ENCODE measurements around the gene GLP1R. TPM values are rescaled to one million over a fixed set of nuclear protein-coding genes. Genes with fewer than 3 reads are reported as not detected.

Gene GLP1R
- total RNA-seq, 2 donors from 2014 or later: 0.77 to 2.1 TPM

DNA sequence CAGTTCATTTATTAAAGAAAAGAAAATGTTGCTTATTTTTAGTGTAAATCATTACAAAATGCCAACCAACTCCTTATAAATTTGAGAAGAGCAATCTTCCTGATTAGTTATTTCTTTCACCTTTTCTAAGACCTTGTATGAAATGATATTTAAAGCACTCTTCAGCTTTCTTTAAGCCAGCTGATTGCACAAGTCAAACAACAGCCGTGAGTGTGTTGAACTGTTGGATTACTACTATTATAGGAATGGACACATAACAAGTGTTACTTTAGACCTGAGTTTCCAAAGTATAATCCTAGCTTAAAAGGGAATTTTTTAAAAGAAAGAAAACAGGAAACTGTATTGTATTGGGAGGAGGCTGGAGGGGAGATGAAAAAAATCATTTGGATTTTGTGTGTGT, 26.8 kb upstream of the GLP1R start:
- no peak for DNase-seq
- Mint-ChIP-seq H3K9me3 (no peaks in the 10 kb centered on the region), H3K27ac (no peak overlapping the region), H3K27me3 (ENCODE audit: low read depth) (peaks cover 23% of the 10 kb centered on the region), H3K4me1 (ENCODE audit: low read depth) (peaks cover 7% of the 10 kb centered on the region), H3K36me3 (ENCODE audit: insufficient read depth in 2 of 2) (no peaks in the 10 kb centered on the region), H3K4me3 (no peak overlapping the region)
- ATAC-seq (replicated peaks in 1 of 2): no peak

DNA sequence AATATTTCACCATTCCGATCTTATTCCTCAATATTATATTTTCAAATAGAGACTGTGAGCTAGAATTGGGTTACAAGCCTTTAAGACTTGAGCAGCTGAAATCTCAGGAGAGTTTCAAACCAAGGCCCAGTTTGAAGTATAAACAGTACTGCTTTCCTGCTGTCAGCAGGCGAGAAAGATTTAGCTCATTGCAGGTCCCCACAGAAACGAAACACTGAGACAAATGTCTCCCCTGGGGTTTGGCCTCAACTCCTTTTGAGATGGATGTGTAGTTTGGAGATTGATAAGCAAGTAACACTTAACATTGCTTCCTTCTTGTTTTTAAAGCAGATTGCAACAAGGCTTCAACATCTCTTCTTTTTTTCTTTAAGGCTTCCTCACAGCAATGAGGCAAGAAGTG, 22.4 kb upstream of the GLP1R start:
- Mint-ChIP-seq H3K9me3 (no peaks in the 10 kb centered on the region), H3K4me1 (ENCODE audit: low read depth) (peaks cover 12% of the 10 kb centered on the region), H3K4me3 (no peak overlapping the region), H3K27ac (no peak overlapping the region), H3K27me3 (ENCODE audit: low read depth) (peaks cover 56% of the 10 kb centered on the region), H3K36me3 (ENCODE audit: insufficient read depth in 2 of 2) (no peaks in the 10 kb centered on the region)
- DNase-seq: no peak
- ATAC-seq (replicated peaks in 1 of 2): peak in 1 of 2 donors; percentile 62

- Mint-ChIP-seq H3K27me3 (ENCODE audit: low read depth) (peaks cover 65% of the 10 kb centered on the region), H3K36me3 (ENCODE audit: insufficient read depth in 2 of 2) (no peaks in the 10 kb centered on the region), H3K4me3 (no peak overlapping the region), H3K9me3 (no peaks in the 10 kb centered on the region), H3K27ac (no peak overlapping the region), H3K4me1 (ENCODE audit: low read depth) (peaks cover 12% of the 10 kb centered on the region)
- ATAC-seq (replicated peaks in 1 of 2): peak; percentile 72 to 78
- DNase-seq: peak; percentile 58 to 67
Observed at GRCh38 chr6:39029156-39030011, 19.2 kb upstream of the GLP1R start.

- no peak overlapping the region for H3K27ac Mint-ChIP-seq
Observed at GRCh38 chr6:39035681-39036080, 12.9 kb upstream of the GLP1R start.

GRCh38 chr6:39037082-39037508, 11.5 kb upstream of the GLP1R start:
- Mint-ChIP-seq H3K27me3 (ENCODE audit: low read depth) (peaks cover 68% of the 10 kb centered on the region), H3K36me3 (ENCODE audit: insufficient read depth in 2 of 2) (no peaks in the 10 kb centered on the region), H3K4me1 (ENCODE audit: low read depth) (peaks cover 24% of the 10 kb centered on the region), H3K4me3 (peak overlapping the region in 1 of 2 donors; percentile 14), H3K27ac (no peak overlapping the region), H3K9me3 (peaks cover 0 to 2% of the 10 kb centered on the region in 2 donors)
- ATAC-seq (replicated peaks in 1 of 2): peak in 1 of 2 donors; percentile 33
- DNase-seq: no peak

More at GRCh38 chr6:39035681-39036080, 12.9 kb upstream of the GLP1R start:
- H3K4me3 Mint-ChIP-seq: no peak overlapping the region
- H3K4me1 Mint-ChIP-seq (ENCODE audit: low read depth): peaks cover 18% of the 10 kb centered on the region
- ATAC-seq (replicated peaks in 1 of 2) (no peak), DNase-seq (no peak)
- no peaks in the 10 kb centered on the region for H3K36me3 Mint-ChIP-seq (ENCODE audit: insufficient read depth in 2 of 2)
- no peaks in the 10 kb centered on the region for H3K9me3 Mint-ChIP-seq
- H3K27me3 Mint-ChIP-seq (ENCODE audit: low read depth): peaks cover 68% of the 10 kb centered on the region

GRCh38 chr6:39037707-39038106, 10.9 kb upstream of the GLP1R start:
- Mint-ChIP-seq H3K27ac (no peak overlapping the region), H3K36me3 (ENCODE audit: insufficient read depth in 2 of 2) (no peaks in the 10 kb centered on the region), H3K4me1 (ENCODE audit: low read depth) (peaks cover 24% of the 10 kb centered on the region), H3K27me3 (ENCODE audit: low read depth) (peaks cover 68% of the 10 kb centered on the region), H3K9me3 (peaks cover 0 to 2% of the 10 kb centered on the region in 2 donors), H3K4me3 (no peak overlapping the region)
- ATAC-seq (replicated peaks in 1 of 2): no peak
- DNase-seq: no peak

DNA sequence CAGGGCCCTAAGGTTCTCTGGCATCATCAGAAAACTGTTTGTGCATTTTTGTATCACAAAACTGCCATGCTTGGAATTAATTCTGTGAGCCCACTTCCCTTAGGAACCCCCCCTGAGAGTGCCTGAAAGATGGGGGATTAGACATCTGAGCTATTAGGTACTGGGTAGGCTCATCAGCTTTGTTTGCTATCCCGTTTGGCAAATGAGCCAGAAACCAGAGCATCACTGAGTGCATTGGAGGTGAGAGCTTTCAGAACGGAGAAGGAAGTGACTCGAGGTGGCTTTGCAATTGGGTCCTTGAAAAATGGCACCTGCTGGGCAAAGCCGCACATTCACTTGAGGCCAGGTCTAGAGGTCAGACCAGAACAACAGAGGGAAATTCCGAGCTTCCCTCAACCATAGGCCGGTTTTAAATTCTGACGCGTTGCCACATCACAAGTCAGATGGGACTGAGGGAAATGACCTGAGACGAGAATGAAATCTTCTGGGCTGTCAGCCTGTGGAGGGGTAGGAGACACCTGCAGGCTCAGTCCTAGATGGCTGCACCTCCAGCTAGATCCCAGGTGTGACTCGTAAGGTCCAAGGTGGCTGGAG, 8.4 kb upstream of the GLP1R start:
- H3K4me3 Mint-ChIP-seq: no peak overlapping the region
- H3K27ac Mint-ChIP-seq: no peak overlapping the region
- H3K27me3 Mint-ChIP-seq (ENCODE audit: low read depth): peaks cover 48% of the 10 kb centered on the region
- DNase-seq (no peak), ATAC-seq (replicated peaks in 1 of 2) (no peak)
- no peaks in the 10 kb centered on the region for H3K36me3 Mint-ChIP-seq (ENCODE audit: insufficient read depth in 2 of 2)
- H3K9me3 Mint-ChIP-seq: peaks cover 0 to 2% of the 10 kb centered on the region in 2 donors
- H3K4me1 Mint-ChIP-seq (ENCODE audit: low read depth): peaks cover 24% of the 10 kb centered on the region

- peaks cover 40% of the 10 kb centered on the region for H3K27me3 Mint-ChIP-seq (ENCODE audit: low read depth)
- DNase-seq (no peak), ATAC-seq (replicated peaks in 1 of 2) (peak in 1 of 2 donors; percentile 49)
- H3K4me3 Mint-ChIP-seq: no peak overlapping the region
- H3K27ac Mint-ChIP-seq: no peak overlapping the region
- H3K36me3 Mint-ChIP-seq (ENCODE audit: insufficient read depth in 2 of 2): no peaks in the 10 kb centered on the region
- peaks cover 0 to 2% of the 10 kb centered on the region in 2 donors for H3K9me3 Mint-ChIP-seq
- peaks cover 21% of the 10 kb centered on the region for H3K4me1 Mint-ChIP-seq (ENCODE audit: low read depth)
Observed at GRCh38 chr6:39041072-39041471, 7.5 kb upstream of the GLP1R start.

GRCh38 chr6:39043776-39044175, 4.8 kb upstream of the GLP1R start:
- Mint-ChIP-seq H3K27me3 (ENCODE audit: low read depth) (peaks cover 36% of the 10 kb centered on the region), H3K27ac (no peak overlapping the region), H3K9me3 (peaks cover 0 to 2% of the 10 kb centered on the region in 2 donors), H3K36me3 (ENCODE audit: insufficient read depth in 2 of 2) (no peaks in the 10 kb centered on the region), H3K4me1 (ENCODE audit: low read depth) (peaks cover 6% of the 10 kb centered on the region), H3K4me3 (no peak overlapping the region)
- DNase-seq (no peak), ATAC-seq (replicated peaks in 1 of 2) (no peak)

DNA sequence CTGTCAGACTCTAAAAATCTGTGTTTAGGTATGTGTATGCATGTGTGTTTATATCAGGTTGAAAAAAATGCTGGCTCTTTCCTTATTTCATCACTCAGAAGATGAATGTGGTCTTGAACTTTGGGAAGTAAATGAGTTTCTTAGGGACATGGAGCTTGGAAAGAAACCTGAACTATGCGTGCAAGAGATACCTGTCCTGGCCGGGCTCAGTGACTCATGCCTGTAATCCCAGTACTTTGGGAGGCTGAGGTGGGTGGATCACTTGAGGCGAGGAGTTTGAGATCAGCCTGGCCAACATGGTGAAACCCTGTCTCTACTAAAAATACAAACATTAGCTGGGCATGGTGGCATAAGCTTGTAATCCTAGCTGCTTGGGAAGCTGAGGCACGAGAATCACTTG, 4.4 kb upstream of the GLP1R start:
- Mint-ChIP-seq H3K36me3 (ENCODE audit: insufficient read depth in 2 of 2) (no peaks in the 10 kb centered on the region), H3K27me3 (ENCODE audit: low read depth) (peaks cover 33% of the 10 kb centered on the region)

GRCh38 chr6:39047434-39048327, 900 bp upstream of the GLP1R start:
- Mint-ChIP-seq H3K36me3 (ENCODE audit: insufficient read depth in 2 of 2) (no peaks in the 10 kb centered on the region), H3K27ac (no peak overlapping the region), H3K4me3 (peak overlapping the region; percentile 19 to 64), H3K9me3 (no peaks in the 10 kb centered on the region), H3K27me3 (ENCODE audit: low read depth) (peaks cover 38% of the 10 kb centered on the region), H3K4me1 (ENCODE audit: low read depth) (peaks cover 32% of the 10 kb centered on the region)
- DNase-seq (no peak), ATAC-seq (replicated peaks in 1 of 2) (no peak)

More for the DNA sequence above, 4.4 kb upstream of the GLP1R start:
- Mint-ChIP-seq H3K9me3 (peaks cover 0 to 2% of the 10 kb centered on the region in 2 donors), H3K27ac (no peak overlapping the region), H3K4me1 (ENCODE audit: low read depth) (peaks cover 9% of the 10 kb centered on the region), H3K4me3 (no peak overlapping the region)
- no peak for DNase-seq
- no peak for ATAC-seq (replicated peaks in 1 of 2)

GRCh38 chr6:39049575-39050283, 1.1 kb downstream of the GLP1R start:
- Mint-ChIP-seq H3K9me3 (no peaks in the 10 kb centered on the region), H3K27ac (no peak overlapping the region), H3K36me3 (ENCODE audit: insufficient read depth in 2 of 2) (no peaks in the 10 kb centered on the region), H3K27me3 (ENCODE audit: low read depth) (peaks cover 38% of the 10 kb centered on the region), H3K4me1 (ENCODE audit: low read depth) (peaks cover 32% of the 10 kb centered on the region), H3K4me3 (peak overlapping the region; percentile 85 to 89)
- ATAC-seq (replicated peaks in 1 of 2): no peak
- DNase-seq: no peak

Measured in activated T-cell treated with anti-CD3 and anti-CD28 coated beads, Interleukin-2, amount 50 U/mL, for 72 hours (primary cell).